Heart left ventricle (tissue), 16 donors: ENCODE measurements around the gene STAT2. TPM values are rescaled to one million over a fixed set of nuclear protein-coding genes. Genes with fewer than 3 reads are reported as not detected.
"Not testable (repeated sequence)": the region's sequence is repeated elsewhere in the genome, so short reads cannot be mapped to it uniquely, and the experiment has no call there.

Experiments
- ATAC-seq, 4 donors: fragments of 200-7000 bp; cut with Tn5 transposase; one replicate each; pipeline ENCODE4 v1.9.1; 2020 to 2022; ENCODE audit warnings: moderate library complexity in 4 of 4, mild to moderate bottlenecking in 3 of 4, moderate number of reproducible peaks in 1 of 4
- DNase-seq, 5 donors: peaks; one replicate each; pipeline ENCODE4 v3.0.0-alpha.2; 2020
- H3K27ac ChIP-seq, 12 donors: fragments of 200-600 bp; sonication (generic) in 4 of 12; one replicate each; pipeline versions ENCODE4 v1.5.0 to v1.8.0; 2016 to 2022; ENCODE audit warnings: mild to moderate bottlenecking in 2 of 12
- H3K27me3 ChIP-seq, 9 donors: fragments of 200-600 bp; sonication (generic) in 2 of 9; one replicate each; pipeline versions ENCODE4 v1.5.1 to v1.8.0; 2016 to 2022; ENCODE audit warnings: mild to moderate bottlenecking in 3 of 9
- H3K36me3 ChIP-seq, 9 donors: fragments of 200-600 bp; sonication (generic) in 2 of 9; one replicate each; pipeline versions ENCODE4 v1.5.0 to v1.8.0; 2018 to 2022; ENCODE audit warnings: mild to moderate bottlenecking in 2 of 9
- H3K4me1 ChIP-seq, 12 donors: fragments of 200-600 bp; sonication (generic) in 4 of 12; one replicate each; pipeline versions ENCODE4 v1.5.0 to v1.8.0; 2016 to 2022; ENCODE audit warnings: mild to moderate bottlenecking in 3 of 12
- H3K4me3 ChIP-seq, 12 donors: fragments of 200-600 bp; sonication (generic) in 4 of 12; one replicate each; pipeline versions ENCODE4 v1.5.0 to v1.8.0; 2017 to 2022; ENCODE audit warnings: mild to moderate bottlenecking in 9 of 12, moderate library complexity in 4 of 12
- H3K9me3 ChIP-seq, 12 donors: fragments of 200-600 bp; sonication (generic) in 4 of 12; one replicate each; pipeline versions ENCODE4 v1.5.0 to v1.8.0; 2016 to 2022; ENCODE audit warnings: mild to moderate bottlenecking in 1 of 12
- POLR2A ChIP-seq, 2 donors: fragments of 450-650 bp; IDR thresholded peaks; one replicate each; pipeline ENCODE4 v1.6.1; 2017; ENCODE audit warnings: antibody characterized with exemption in 2 of 2, mild to moderate bottlenecking in 2 of 2, moderate library complexity in 2 of 2
- WGBS, 4 donors: extraction: QIAGEN DNeasy Blood & Tissue Kit in 2 of 4; methylation state at CpG; one replicate each; pipeline versions ENCODE4 v1.1.5 to v1.1.7; 2013 to 2018; 5-methylcytosine and 5-hydroxymethylcytosine counted together
- intact Hi-C, 10 donors: fragments of 100-400 bp; cut with DNase I; formaldehyde crosslinking; loops; one replicate each; pipeline versions ENCODE4 v1.11.1 to v1.14.2; 2022
- long read RNA-seq, 3 donors: library from polyadenylated mRNA; unstranded; transcript quantifications; one replicate each; pipeline ENCODE4 v2.0.0, GENCODE V29; 2020 to 2021
- polyA plus RNA-seq, 2 donors: library from polyadenylated mRNA; stranded (reverse); fragments of 200-250 nt; gene quantifications; one replicate each; pipeline ENCODE4 v1.2.3, GENCODE V29; 2013
- total RNA-seq, 9 donors: library from RNA; depleted of rRNA in 2 of 9; stranded (reverse); fragments of >200 nt in 2 of 9; fragmentation: NEBNext Ultra II Directional in 3 of 9; extraction: Animal tissue kit (Norgen Biotek cat#: 25700) in 3 of 9; gene quantifications; one replicate each; pipeline versions ENCODE4 v1.1.0 to v1.2.4, GENCODE V29; 2016 to 2023
- TF ChIP-seq, protein P1 (sequence below), 12 donors: fragments of 200-600 bp; sonication (generic) in 4 of 12; IDR thresholded peaks; one replicate each; pipeline versions ENCODE4 v1.5.0 to v1.8.0; 2018 to 2022; ENCODE audit warnings: antibody characterized with exemption in 12 of 12, mild to moderate bottlenecking in 5 of 12
- donor health status: ischemic (EF 13 %, LVEDD 7.1; RV severe dilation, severe dysfunction).
- donor health status: healthy with polysubstance abuse.
- donor health status: DM: no; HTN: yes; CAD: no.
- donor health status: DM: no; HTN: no; CAD: no.
- donor health status: ischemic (EF 25% LVEDD 6.9; RV normal size, moderate dysfunction).
- donor health status: ischemic (EF 25% LVEDD 5.7; RV mildly dilated, moderate dysfunction).
- donor health status: healthy.
- donor health status: DM: yes; HTN: yes; CAD: no.
- donor health status: ischemic (EF 35%, LVEDD 5.7; RV mildly dilated, moderate dysfunction).
- donor health status: nonischemic (EF 11% LVEDD 7.7; RV severe dilation, severe dysfunction).
- donor health status: DM: yes; HTN: yes; CAD: no.
- donor health status: PGD.
- donor health status: ischemic (EF 29% LVEDD 5.4; RV normal size, mild dysfunction).
- donor health status: nonischemic (EF 23%, LVEDD 6.1; RV moderate dilation, normal function).

The STAT2 gene
- total RNA-seq (100 to 1,000 TPM in 1 of 9 donors, 10 to 100 TPM in 8; 31.4 to 150 (median 37.1) TPM), polyA plus RNA-seq (10 to 100 TPM; 23.1 to 26.2 TPM)
- long read RNA-seq, donor 1, partial matches to known transcripts, result 4 of 6 reads
- long read RNA-seq, donor 1, other reads (novel, unspliced or antisense), result 2 of 6 reads
- long read RNA-seq, donor 2, partial matches to known transcripts, result 3 of 10 reads
- long read RNA-seq, donor 2, other reads (novel, unspliced or antisense), result 6 of 10 reads
- long read RNA-seq, donor 3, partial matches to known transcripts, result 2 of 6 reads
- long read RNA-seq, donor 3, other reads (novel, unspliced or antisense), result 4 of 6 reads

DNA sequence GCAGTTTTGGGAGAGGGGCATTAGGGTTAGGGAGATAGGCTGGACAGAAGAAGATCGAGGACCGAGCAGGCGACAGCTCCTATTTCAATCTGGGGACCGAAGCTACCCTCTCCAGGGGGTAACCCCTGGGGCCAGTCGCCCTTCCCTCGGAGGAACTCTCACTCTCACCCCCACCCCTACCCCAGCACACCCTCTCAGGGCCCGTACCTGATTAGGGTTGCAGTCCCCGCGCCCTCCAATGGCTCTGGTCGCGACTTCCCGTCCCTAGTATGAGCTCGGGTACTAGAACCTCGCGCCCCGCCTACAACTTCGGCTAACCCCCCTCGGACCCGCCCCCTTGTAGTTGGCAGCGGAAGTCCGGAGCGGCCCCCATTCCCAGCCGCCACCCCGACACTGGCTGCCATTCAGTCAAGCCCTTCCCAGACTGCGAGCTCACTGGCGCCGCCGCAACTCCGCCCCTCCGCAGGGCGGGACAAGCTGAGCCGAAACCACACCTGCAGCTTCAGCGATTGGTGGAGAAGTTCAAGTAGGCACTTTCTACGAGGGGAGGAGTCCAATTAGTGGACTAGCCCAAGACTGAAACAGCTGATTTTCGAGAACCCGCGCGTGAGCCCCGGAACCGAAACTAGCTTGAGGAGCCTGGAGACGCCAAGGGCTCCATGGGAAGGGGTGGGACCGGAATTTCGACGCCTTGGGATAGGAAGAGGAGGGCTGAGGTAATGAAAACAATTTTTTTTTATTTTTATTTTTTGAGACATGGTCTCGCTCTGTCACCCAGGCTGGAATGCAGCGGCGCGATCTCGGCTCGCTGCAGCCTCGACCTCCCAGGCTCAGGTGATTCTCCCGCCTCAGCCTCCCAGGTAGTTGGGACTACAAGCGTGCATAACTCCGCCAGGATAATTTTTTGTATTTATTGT is at the start of gene STAT2:
Gene STAT2 (minus strand): TSS at position 257 of the 917 bp plus-strand sequence. CDS start 3,536 bp downstream, outside the sequence.
- ATAC-seq, result peak; percentile 98 to 99 (median 99)
- WGBS, 4 donors, result 0 to 1% (median 1%) methylated on average over 42 to 54 of the region's 54 CpGs
- intact Hi-C loops, result loop anchor here (1.0 to 10.0 kb wide), 10 partner anchors 44 to 107 kb away; partner anchors contain the start of genes TIMELESS (in 6 of the 10), MIP (in 2 of the 10) and SPRYD4 (in 2 of the 10)

DNA sequence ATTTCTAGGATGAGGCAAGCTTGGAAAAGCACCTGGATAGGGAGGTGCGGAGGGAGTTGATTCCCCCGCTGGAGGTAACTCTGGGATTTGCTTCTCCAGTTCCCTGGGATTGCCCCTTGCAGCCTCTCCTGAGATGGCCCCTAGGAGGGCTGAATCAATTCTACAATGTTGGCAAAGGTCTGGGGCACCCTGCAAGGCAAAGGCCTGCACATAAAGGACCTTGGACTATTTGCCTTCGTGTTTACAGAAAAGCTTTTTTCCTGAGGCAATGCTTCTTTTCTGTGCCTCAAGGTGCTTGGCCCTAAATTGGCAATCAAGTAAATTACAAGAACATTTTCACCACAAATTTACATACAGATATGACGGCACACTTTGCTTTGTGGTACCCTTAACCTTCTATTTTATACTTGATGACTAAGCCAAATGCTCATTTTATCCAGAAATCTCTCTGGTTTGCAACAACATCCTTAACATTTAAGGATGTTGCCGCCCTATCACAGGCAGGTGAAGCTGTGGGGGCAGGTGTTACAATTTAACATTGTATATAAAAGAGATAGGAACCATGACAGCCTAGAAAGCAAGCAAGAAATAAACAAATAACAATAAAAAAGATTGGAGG is 49.0 kb upstream of the STAT2 start:
- DNase-seq, result no peak
- H3K27me3 ChIP-seq, result no peaks in the 10 kb centered on the region
- no peak overlapping the region for H3K4me3 ChIP-seq
- TF ChIP-seq, protein P1, sequence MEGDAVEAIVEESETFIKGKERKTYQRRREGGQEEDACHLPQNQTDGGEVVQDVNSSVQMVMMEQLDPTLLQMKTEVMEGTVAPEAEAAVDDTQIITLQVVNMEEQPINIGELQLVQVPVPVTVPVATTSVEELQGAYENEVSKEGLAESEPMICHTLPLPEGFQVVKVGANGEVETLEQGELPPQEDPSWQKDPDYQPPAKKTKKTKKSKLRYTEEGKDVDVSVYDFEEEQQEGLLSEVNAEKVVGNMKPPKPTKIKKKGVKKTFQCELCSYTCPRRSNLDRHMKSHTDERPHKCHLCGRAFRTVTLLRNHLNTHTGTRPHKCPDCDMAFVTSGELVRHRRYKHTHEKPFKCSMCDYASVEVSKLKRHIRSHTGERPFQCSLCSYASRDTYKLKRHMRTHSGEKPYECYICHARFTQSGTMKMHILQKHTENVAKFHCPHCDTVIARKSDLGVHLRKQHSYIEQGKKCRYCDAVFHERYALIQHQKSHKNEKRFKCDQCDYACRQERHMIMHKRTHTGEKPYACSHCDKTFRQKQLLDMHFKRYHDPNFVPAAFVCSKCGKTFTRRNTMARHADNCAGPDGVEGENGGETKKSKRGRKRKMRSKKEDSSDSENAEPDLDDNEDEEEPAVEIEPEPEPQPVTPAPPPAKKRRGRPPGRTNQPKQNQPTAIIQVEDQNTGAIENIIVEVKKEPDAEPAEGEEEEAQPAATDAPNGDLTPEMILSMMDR (IDR thresholded peaks at IDR 0.05), result no peak
- no peak for TF ChIP-seq POLR2A (IDR thresholded peaks at IDR 0.05)
- H3K4me1 ChIP-seq, result no peaks in the 10 kb centered on the region
- no peak overlapping the region for H3K27ac ChIP-seq
- H3K36me3 ChIP-seq, result no peaks in the 10 kb centered on the region
- 92 to 94% (median 93%) methylated on average over 5 of the region's 5 CpGs for WGBS, 4 donors
- intact Hi-C loops, result no loop called here
- H3K9me3 ChIP-seq, result no peaks in the 10 kb centered on the region
- ATAC-seq, result no peak

More for the DNA sequence above, at the start of gene STAT2:
- H3K36me3 ChIP-seq, result peaks cover under 1 to 18% (median 16%) of the 10 kb centered on the region in 9 donors
- DNase-seq, result peak; percentile 99 to 100 (median 99)
- H3K27ac ChIP-seq, result peak within 1 kb of the TSS; percentile 68 to 98 (median 92)
- peak; percentile 17 to 80 for TF ChIP-seq POLR2A (IDR thresholded peaks at IDR 0.05)
- TF ChIP-seq, protein P1 (IDR thresholded peaks at IDR 0.05), result peak in 1 of 12 donors; percentile 9
- H3K27me3 ChIP-seq, result no peaks in the 10 kb centered on the region
- peak within 1 kb of the TSS; percentile 64 to 91 (median 83) for H3K4me3 ChIP-seq
- no peaks in the 10 kb centered on the region for H3K9me3 ChIP-seq
- peaks cover 0 to 40% (median 20%) of the 10 kb centered on the region in 12 donors for H3K4me1 ChIP-seq

DNA sequence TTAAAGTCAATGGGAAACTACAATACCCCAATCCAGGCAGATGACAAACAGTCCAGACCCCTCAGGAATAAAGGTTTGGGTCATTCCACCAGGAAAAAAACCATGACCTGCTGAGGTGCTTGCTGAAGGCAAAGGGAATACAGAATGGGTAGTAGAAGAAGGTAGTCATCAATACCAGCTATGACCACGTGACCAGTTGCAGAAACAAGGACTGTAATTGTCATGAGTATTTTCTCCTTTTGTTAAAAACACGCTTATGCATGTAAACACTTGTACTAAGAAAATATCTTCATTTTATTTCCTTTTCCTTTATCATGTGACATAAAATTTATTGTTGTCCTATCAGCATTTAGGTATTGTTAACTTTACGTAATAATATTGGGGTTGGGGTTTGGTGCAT is 44.3 kb upstream of the STAT2 start:
- WGBS, 4 donors, result 57 to 95% (median 90%) methylated on average over 3 of the region's 3 CpGs
- H3K27ac ChIP-seq, H3K9me3 ChIP-seq, H3K36me3 ChIP-seq, intact Hi-C loops, H3K4me1 ChIP-seq, H3K4me3 ChIP-seq, ATAC-seq, H3K27me3 ChIP-seq, DNase-seq: not testable (repeated sequence)

DNA sequence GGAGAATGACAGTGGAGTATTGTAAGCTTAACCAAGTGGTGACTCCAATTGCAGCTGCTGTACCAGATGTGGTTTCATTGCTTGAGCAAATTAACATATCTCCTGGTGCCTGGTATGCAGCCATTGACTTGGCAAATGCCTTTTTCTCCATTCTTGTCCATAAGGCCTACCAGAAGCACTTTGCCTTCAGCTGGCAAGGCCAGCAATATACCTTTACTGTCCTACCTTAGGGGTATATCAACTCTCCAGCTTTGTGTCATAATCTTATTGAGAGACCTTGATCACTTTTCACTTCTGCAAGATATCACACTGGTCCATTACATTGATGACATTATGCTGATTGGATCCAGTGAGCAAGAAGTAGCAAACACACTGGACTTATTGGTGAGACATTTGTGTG is 41.7 kb upstream of the STAT2 start:
- H3K27ac ChIP-seq, DNase-seq, ATAC-seq, H3K27me3 ChIP-seq, H3K4me3 ChIP-seq, intact Hi-C loops, H3K36me3 ChIP-seq, H3K4me1 ChIP-seq: not testable (repeated sequence)
- H3K9me3 ChIP-seq, result peaks cover 0 to 18% (median 9%) of the 10 kb centered on the region in 12 donors

DNA sequence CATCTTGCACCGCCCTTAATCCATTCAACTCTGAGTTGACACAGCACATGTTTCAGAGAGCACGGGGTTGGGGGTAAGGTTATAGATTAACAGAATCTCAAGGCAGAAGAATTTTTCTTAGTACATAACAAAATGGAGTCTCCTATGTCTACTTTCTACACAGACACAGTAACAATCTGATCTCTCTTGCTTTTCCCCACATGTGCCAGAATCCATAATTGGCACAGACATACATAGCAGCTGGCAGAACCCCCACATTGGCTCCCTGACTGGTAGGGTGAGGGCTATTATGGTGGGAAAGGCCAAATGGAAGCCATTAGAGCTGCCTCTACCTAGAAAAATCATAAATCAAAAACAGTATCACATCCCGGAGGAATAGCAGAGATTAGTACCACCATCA is 41.2 kb upstream of the STAT2 start:
- DNase-seq, ATAC-seq, H3K27me3 ChIP-seq, H3K4me1 ChIP-seq, H3K27ac ChIP-seq, intact Hi-C loops, H3K4me3 ChIP-seq, H3K36me3 ChIP-seq: not testable (repeated sequence)
- peaks cover 0 to 18% (median 9%) of the 10 kb centered on the region in 12 donors for H3K9me3 ChIP-seq
- WGBS, 4 donors, result 94 to 95% (median 94%) methylated on average over 1 to 2 of the region's 3 CpGs

DNA sequence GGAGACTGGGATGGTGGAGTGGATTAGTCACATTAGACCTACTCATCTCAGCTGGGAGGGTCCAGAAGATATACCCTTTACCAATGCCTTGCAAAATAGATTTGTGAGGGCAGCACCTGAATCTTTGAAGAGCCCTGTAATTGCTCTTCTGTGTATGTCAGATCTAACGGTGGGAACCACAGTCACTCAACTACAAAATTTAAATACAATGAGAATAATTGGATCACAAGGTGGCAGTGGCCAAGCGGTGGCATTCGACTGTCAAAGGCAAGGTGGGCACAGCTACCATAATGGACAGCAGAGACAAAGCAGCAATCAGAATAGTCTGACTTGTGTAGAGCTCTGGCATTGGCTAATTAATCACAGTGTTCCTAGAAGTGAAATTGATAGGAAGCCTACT is 39.6 kb upstream of the STAT2 start:
- WGBS, 4 donors, result 85 to 90% (median 87%) methylated on average over 3 of the region's 3 CpGs
- H3K27ac ChIP-seq, ATAC-seq, intact Hi-C loops, DNase-seq, H3K36me3 ChIP-seq, H3K4me1 ChIP-seq, H3K27me3 ChIP-seq, H3K4me3 ChIP-seq: not testable (repeated sequence)
- H3K9me3 ChIP-seq, result peaks cover 0 to 18% (median 9%) of the 10 kb centered on the region in 12 donors
